Mesendoderm (in vitro differentiated cells): ENCODE measurements around the gene URB2.
A peak's percentile ranks its signal among the peaks of the same experiment; 100 is the strongest.

ENCODE experiments used
- DNase-seq: peaks from one replicate; pipeline ENCODE4 v3.0.0; 2013
- H2AK5ac ChIP-seq: 2 replicates; pipeline ENCODE4 v1.6.1; 2013; ENCODE audit warnings: low read length, inconsistent platforms
- H2BK120ac ChIP-seq: 2 replicates; pipeline ENCODE4 v1.6.1; 2013; ENCODE audit warnings: low read depth, mild to moderate bottlenecking, low read length, moderate library complexity, mixed read lengths
- H2BK15ac ChIP-seq: replicated peaks from 2 replicates; pipeline ENCODE4 v1.6.1; 2013; ENCODE audit warnings: low read depth, mild to moderate bottlenecking, moderate library complexity
- H2BK5ac ChIP-seq: 2 replicates; pipeline ENCODE4 v1.6.1; 2013; ENCODE audit warnings: low read length, inconsistent platforms
- H3K18ac ChIP-seq: 2 replicates; pipeline ENCODE4 v1.6.1; 2013; ENCODE audit warnings: mild to moderate bottlenecking, low read length, mixed read lengths
- H3K23ac ChIP-seq: one replicate; pipeline ENCODE4 v1.6.1; 2013; ENCODE audit warnings: low read length
- H3K27ac ChIP-seq: 2 replicates; pipeline ENCODE4 v1.5.1; 2013; ENCODE audit warnings: low read depth, mild to moderate bottlenecking, inconsistent platforms, low read length, moderate library complexity
- H3K27me3 ChIP-seq: 2 replicates; pipeline ENCODE4 v1.6.1; 2013; ENCODE audit warnings: low read length, control low read depth, mild to moderate bottlenecking, inconsistent platforms; ENCODE audit not compliant: insufficient read depth, poor library complexity
- H3K36me3 ChIP-seq: 2 replicates; pipeline ENCODE4 v1.6.1; 2013; ENCODE audit warnings: low read length, inconsistent platforms; ENCODE audit not compliant: control insufficient read depth, insufficient read depth
- H3K4ac ChIP-seq: one replicate; pipeline ENCODE4 v1.6.1; 2013; ENCODE audit warnings: low read depth, mild to moderate bottlenecking, low read length, moderate library complexity
- H3K4me1 ChIP-seq: 2 replicates; pipeline ENCODE4 v1.6.1; 2013; ENCODE audit warnings: low read depth, low read length, inconsistent platforms; ENCODE audit not compliant: control insufficient read depth
- H3K4me2 ChIP-seq: 2 replicates; pipeline ENCODE4 v1.6.1; 2013; ENCODE audit warnings: low read length
- H3K4me3 ChIP-seq: 2 replicates; pipeline ENCODE4 v1.5.1; 2013; ENCODE audit warnings: mild to moderate bottlenecking, low read length
- H3K56ac ChIP-seq: one replicate; pipeline ENCODE4 v1.6.1; 2013; ENCODE audit warnings: low read length
- H3K79me1 ChIP-seq: 2 replicates; pipeline ENCODE4 v1.6.1; 2013; ENCODE audit warnings: low read length, inconsistent platforms
- H3K79me2 ChIP-seq: 2 replicates; pipeline ENCODE4 v1.6.1; 2013; ENCODE audit warnings: mild to moderate bottlenecking, low read length; ENCODE audit not compliant: control insufficient read depth, insufficient read depth
- H3K9ac ChIP-seq: 2 replicates; pipeline ENCODE4 v1.6.1; 2013; ENCODE audit warnings: low read length, inconsistent platforms
- H4K5ac ChIP-seq: one replicate; pipeline ENCODE4 v1.6.1; 2013; ENCODE audit warnings: low read length
- H4K8ac ChIP-seq: one replicate; pipeline ENCODE4 v1.6.1; 2013; ENCODE audit warnings: low read depth, mild to moderate bottlenecking, control low read depth, low read length, moderate library complexity
- WGBS: extraction: QIAGEN DNeasy Blood & Tissue Kit; methylation state at CpG from one replicate; pipeline ENCODE4 v1.1.7; 2013; ENCODE audit warnings: low lambda C conversion rate, missing lambda C conversion rate; ENCODE audit not compliant: insufficient coverage; ENCODE audit errors: extremely low coverage; 5-methylcytosine and 5-hydroxymethylcytosine counted together

URB2 gene

GRCh38 chr1:229651546-229651945 lies 25.5 kb downstream of the URB2 start:
- no peak overlapping the region for H3K4me2 ChIP-seq
- no peak overlapping the region for H3K9ac ChIP-seq
- H3K23ac ChIP-seq, result no peak overlapping the region
- H2BK120ac ChIP-seq, result no peak overlapping the region
- no peaks in the 10 kb centered on the region for H3K79me2 ChIP-seq
- no peak overlapping the region for H2BK5ac ChIP-seq
- H3K79me1 ChIP-seq, result peaks cover 3% of the 10 kb centered on the region
- no peak overlapping the region for H2AK5ac ChIP-seq
- H3K56ac ChIP-seq, result no peak overlapping the region
- no peak overlapping the region for H4K5ac ChIP-seq
- no peak overlapping the region for H3K27ac ChIP-seq
- no peaks in the 10 kb centered on the region for H3K27me3 ChIP-seq
- no CpG with 5 or more reads among the region's 3 CpGs for WGBS
- no peak overlapping the region for H3K4ac ChIP-seq
- DNase-seq, result no peak
- H3K36me3 ChIP-seq, result peaks cover 14% of the 10 kb centered on the region
- no peak overlapping the region for H4K8ac ChIP-seq
- no peak overlapping the region for H3K4me3 ChIP-seq
- H2BK15ac ChIP-seq, result no peak overlapping the region
- H3K18ac ChIP-seq, result no peak overlapping the region
- no peaks in the 10 kb centered on the region for H3K4me1 ChIP-seq

- Histone ChIP-seq H3K27ac (no peak overlapping the region), H3K4me2 (no peak overlapping the region), H3K4me1 (no peaks in the 10 kb centered on the region), H3K4ac (no peak overlapping the region), H3K36me3 (peaks cover 8% of the 10 kb centered on the region), H2BK5ac (no peak overlapping the region), H3K79me1 (peaks cover 1% of the 10 kb centered on the region), H3K18ac (no peak overlapping the region), H3K27me3 (no peaks in the 10 kb centered on the region), H3K9ac (no peak overlapping the region), H2BK15ac (no peak overlapping the region), H2AK5ac (no peak overlapping the region), H2BK120ac (no peak overlapping the region), H4K5ac (no peak overlapping the region), H3K56ac (no peak overlapping the region), H3K4me3 (no peak overlapping the region), H3K79me2 (no peaks in the 10 kb centered on the region), H4K8ac (no peak overlapping the region), H3K23ac (no peak overlapping the region)
- WGBS, result no CpG with 5 or more reads among the region's 1 CpG
- DNase-seq, result no peak
These were observed 27.4 kb downstream of the URB2 start for GRCh38 chr1:229653420-229653819.

GRCh38 chr1:229655781-229656180 lies 29.7 kb downstream of the URB2 start:
- no peak overlapping the region for H3K23ac ChIP-seq
- whole genome bisulfite sequencing, result no CpG with 5 or more reads among the region's 5 CpGs
- no peak overlapping the region for H3K4ac ChIP-seq
- H3K79me2 ChIP-seq, result no peaks in the 10 kb centered on the region
- H2BK5ac ChIP-seq, result no peak overlapping the region
- DNase-seq, result no peak
- no peak overlapping the region for H3K56ac ChIP-seq
- no peak overlapping the region for H2BK120ac ChIP-seq
- no peak overlapping the region for H3K27ac ChIP-seq
- no peak overlapping the region for H3K4me2 ChIP-seq
- H3K9ac ChIP-seq, result no peak overlapping the region
- no peak overlapping the region for H2BK15ac ChIP-seq
- no peaks in the 10 kb centered on the region for H3K27me3 ChIP-seq
- H4K8ac ChIP-seq, result no peak overlapping the region
- H4K5ac ChIP-seq, result no peak overlapping the region
- peaks cover 1% of the 10 kb centered on the region for H3K79me1 ChIP-seq
- no peak overlapping the region for H3K18ac ChIP-seq
- H3K4me1 ChIP-seq, result no peaks in the 10 kb centered on the region
- no peak overlapping the region for H2AK5ac ChIP-seq
- H3K36me3 ChIP-seq, result peaks cover 5% of the 10 kb centered on the region
- no peak overlapping the region for H3K4me3 ChIP-seq

- DNase-seq, result no peak
- no peaks in the 10 kb centered on the region for H3K79me1 ChIP-seq
- H3K18ac ChIP-seq, result no peak overlapping the region
- H3K56ac ChIP-seq, result no peak overlapping the region
- no peak overlapping the region for H4K8ac ChIP-seq
- H2BK5ac ChIP-seq, result no peak overlapping the region
- no peak overlapping the region for H3K27ac ChIP-seq
- no peak overlapping the region for H3K4ac ChIP-seq
- no peak overlapping the region for H3K9ac ChIP-seq
- no CpG with 5 or more reads among the region's 2 CpGs for WGBS
- no peak overlapping the region for H2BK15ac ChIP-seq
- no peak overlapping the region for H2BK120ac ChIP-seq
- peaks cover 3% of the 10 kb centered on the region for H3K36me3 ChIP-seq
- H3K4me2 ChIP-seq, result no peak overlapping the region
- no peak overlapping the region for H3K4me3 ChIP-seq
- no peaks in the 10 kb centered on the region for H3K4me1 ChIP-seq
- H2AK5ac ChIP-seq, result no peak overlapping the region
- H4K5ac ChIP-seq, result no peak overlapping the region
- no peaks in the 10 kb centered on the region for H3K27me3 ChIP-seq
- H3K23ac ChIP-seq, result no peak overlapping the region
- no peaks in the 10 kb centered on the region for H3K79me2 ChIP-seq
These were observed 32.1 kb downstream of the URB2 start for GRCh38 chr1:229657993-229658755.

GRCh38 chr1:229661022-229661877 lies 35.2 kb downstream of the URB2 start:
- no peak overlapping the region for H3K4ac ChIP-seq
- WGBS, result no CpG with 5 or more reads among the region's 19 CpGs
- H3K56ac ChIP-seq, result no peak overlapping the region
- no peaks in the 10 kb centered on the region for H3K4me1 ChIP-seq
- no peak overlapping the region for H3K27ac ChIP-seq
- H2AK5ac ChIP-seq, result no peak overlapping the region
- H4K5ac ChIP-seq, result no peak overlapping the region
- no peak overlapping the region for H4K8ac ChIP-seq
- no peak overlapping the region for H3K4me2 ChIP-seq
- H3K18ac ChIP-seq, result no peak overlapping the region
- no peak overlapping the region for H3K4me3 ChIP-seq
- H3K27me3 ChIP-seq, result no peaks in the 10 kb centered on the region
- no peaks in the 10 kb centered on the region for H3K79me2 ChIP-seq
- peak; percentile 89 for DNase-seq
- H2BK5ac ChIP-seq, result no peak overlapping the region
- H3K36me3 ChIP-seq, result no peaks in the 10 kb centered on the region
- H3K79me1 ChIP-seq, result no peaks in the 10 kb centered on the region
- H3K23ac ChIP-seq, result no peak overlapping the region
- H2BK15ac ChIP-seq, result no peak overlapping the region
- no peak overlapping the region for H3K9ac ChIP-seq
- H2BK120ac ChIP-seq, result no peak overlapping the region
